HEK293T (cell line): ENCODE measurements around the gene IFFO2.

Experiments
- CTCF ChIA-PET: fragments of 350-600 bp; formaldehyde crosslinking; extraction: SDS; loops from one replicate; lab custom pipeline; 2021; ENCODE audit warnings: antibody characterized with exemption, inconsistent platforms; lab: Yijun Ruan, JAX
- POLR2A ChIA-PET: fragments of 350-600 bp; formaldehyde crosslinking; extraction: SDS; loops from one replicate; lab custom pipeline; 2020; ENCODE audit warnings: antibody characterized with exemption, inconsistent platforms; lab: Yijun Ruan, JAX
- DNase-seq: peaks from one replicate; pipeline ENCODE4 v3.0.0; 2012; ENCODE audit warnings: mixed read lengths; ENCODE audit errors: extremely low spot score
- ARNT ChIP-seq: fragments of 450-650 bp; IDR thresholded peaks from 2 replicates; pipeline ENCODE4 v1.6.1; 2017; ENCODE audit warnings: mild to moderate bottlenecking
- BHLHE40 ChIP-seq: fragments of 450-650 bp; IDR thresholded peaks from 2 replicates; pipeline ENCODE4 v1.6.1; 2016; ENCODE audit warnings: mild to moderate bottlenecking, moderate library complexity, borderline replicate concordance
- CTBP1 ChIP-seq: fragments of 450-650 bp; IDR thresholded peaks from 2 replicates; pipeline ENCODE4 v1.6.1; 2016; ENCODE audit warnings: borderline replicate concordance
- ELF4 ChIP-seq: fragments of 450-650 bp; IDR thresholded peaks from 2 replicates; pipeline ENCODE4 v1.6.1; 2017; ENCODE audit warnings: antibody characterized with exemption
- FOXA1 ChIP-seq: fragments of 450-650 bp; IDR thresholded peaks from 2 replicates; pipeline ENCODE4 v1.6.1; 2016; ENCODE audit warnings: mild to moderate bottlenecking
- FOXK2 ChIP-seq: fragments of 450-650 bp; IDR thresholded peaks from 2 replicates; pipeline ENCODE4 v1.6.1; 2016; ENCODE audit warnings: mild to moderate bottlenecking
- FOXM1 ChIP-seq: fragments of 450-650 bp; IDR thresholded peaks from 2 replicates; pipeline ENCODE4 v1.6.1; 2017; ENCODE audit warnings: mild to moderate bottlenecking, borderline replicate concordance
- HDGF ChIP-seq: fragments of 450-650 bp; IDR thresholded peaks from 2 replicates; pipeline ENCODE4 v1.6.1; 2017; ENCODE audit warnings: antibody characterized with exemption, borderline replicate concordance
- L3MBTL2 ChIP-seq: fragments of 450-650 bp; conservative IDR thresholded peaks from 2 replicates; pipeline ENCODE4 v1.6.1; 2016; ENCODE audit warnings: mild to moderate bottlenecking
- LEF1 ChIP-seq: fragments of 450-650 bp; IDR thresholded peaks from 2 replicates; pipeline ENCODE4 v1.6.1; 2017; ENCODE audit warnings: mild to moderate bottlenecking, borderline replicate concordance
- NFRKB ChIP-seq: fragments of 450-650 bp; IDR thresholded peaks from 2 replicates; pipeline ENCODE4 v1.6.1; 2016; ENCODE audit warnings: mild to moderate bottlenecking, moderate library complexity
- SP1 ChIP-seq: fragments of 450-650 bp; IDR thresholded peaks from 2 replicates; pipeline ENCODE4 v1.6.1; 2017
- SUZ12 ChIP-seq: fragments of 450-650 bp; IDR thresholded peaks from 2 replicates; pipeline ENCODE4 v1.6.1; 2016; ENCODE audit warnings: mild to moderate bottlenecking
- TARDBP ChIP-seq: fragments of 450-650 bp; IDR thresholded peaks from 2 replicates; pipeline ENCODE4 v1.6.1; 2016
- ZNF384 ChIP-seq: fragments of 450-650 bp; IDR thresholded peaks from 2 replicates; pipeline ENCODE4 v1.6.1; 2016
- TF ChIP-seq, protein P1 (sequence below): fragments of 450-650 bp; IDR thresholded peaks from 2 replicates; pipeline ENCODE4 v1.6.1; 2016

IFFO2 gene

DNA sequence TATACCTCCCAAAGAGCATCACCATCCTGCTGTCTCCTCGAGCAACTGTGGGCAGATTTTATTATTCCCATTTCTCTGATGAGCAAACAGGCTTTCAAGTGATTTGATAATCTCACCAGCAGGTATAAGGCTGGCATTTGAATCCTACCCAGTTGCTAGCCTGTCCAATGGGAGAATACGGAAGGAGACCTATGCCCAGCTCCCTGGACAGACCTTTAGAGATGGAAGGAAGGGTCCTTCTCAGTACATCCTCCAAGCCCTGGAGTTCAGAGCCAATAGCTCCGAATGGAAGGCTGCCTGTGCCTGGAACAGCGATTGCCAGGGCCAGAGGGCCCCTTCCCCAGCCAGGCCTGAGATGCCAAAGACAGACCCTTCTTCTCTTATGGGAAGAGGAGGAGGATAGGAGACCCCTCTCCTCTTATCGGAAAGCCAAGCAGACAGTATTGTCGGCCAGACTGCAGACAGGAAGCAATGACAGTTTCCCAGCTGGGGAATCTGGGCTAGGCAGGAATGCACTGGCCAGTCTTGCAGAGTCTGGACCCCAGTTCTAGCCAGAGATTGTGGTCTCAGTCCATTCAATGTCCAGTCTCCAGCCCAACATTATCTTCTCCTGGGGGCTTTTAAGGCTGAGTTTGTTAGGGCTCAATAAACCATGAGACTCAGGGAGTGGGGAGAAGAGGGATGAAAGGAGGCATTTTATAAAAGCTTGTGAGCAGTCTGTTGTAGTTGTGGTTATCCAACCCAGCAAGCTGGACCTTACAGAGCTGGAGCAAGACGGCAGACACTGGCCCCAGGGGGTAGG lies 2.0 kb downstream of the IFFO2 start:
- DNase-seq, result no peak
- ChIA-PET POLR2A (interaction anchor here (1.2 to 2.3 kb wide), 3 partner anchors 12 to 40 kb away, joined by 3 to 7 read pairs (median 3); no protein-coding TSS in a partner anchor), CTCF (no interaction called here)
- TF ChIP-seq CTBP1 (no peak), LEF1 (no peak), HDGF (no peak), BHLHE40 (no peak), ZNF384 (no peak), NFRKB (no peak), FOXA1 (no peak), SP1 (no peak), ARNT (no peak), TARDBP (no peak), L3MBTL2 (no peak)
- TF ChIP-seq, protein P1, sequence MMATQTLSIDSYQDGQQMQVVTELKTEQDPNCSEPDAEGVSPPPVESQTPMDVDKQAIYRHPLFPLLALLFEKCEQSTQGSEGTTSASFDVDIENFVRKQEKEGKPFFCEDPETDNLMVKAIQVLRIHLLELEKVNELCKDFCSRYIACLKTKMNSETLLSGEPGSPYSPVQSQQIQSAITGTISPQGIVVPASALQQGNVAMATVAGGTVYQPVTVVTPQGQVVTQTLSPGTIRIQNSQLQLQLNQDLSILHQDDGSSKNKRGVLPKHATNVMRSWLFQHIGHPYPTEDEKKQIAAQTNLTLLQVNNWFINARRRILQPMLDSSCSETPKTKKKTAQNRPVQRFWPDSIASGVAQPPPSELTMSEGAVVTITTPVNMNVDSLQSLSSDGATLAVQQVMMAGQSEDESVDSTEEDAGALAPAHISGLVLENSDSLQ, result no peak

DNA sequence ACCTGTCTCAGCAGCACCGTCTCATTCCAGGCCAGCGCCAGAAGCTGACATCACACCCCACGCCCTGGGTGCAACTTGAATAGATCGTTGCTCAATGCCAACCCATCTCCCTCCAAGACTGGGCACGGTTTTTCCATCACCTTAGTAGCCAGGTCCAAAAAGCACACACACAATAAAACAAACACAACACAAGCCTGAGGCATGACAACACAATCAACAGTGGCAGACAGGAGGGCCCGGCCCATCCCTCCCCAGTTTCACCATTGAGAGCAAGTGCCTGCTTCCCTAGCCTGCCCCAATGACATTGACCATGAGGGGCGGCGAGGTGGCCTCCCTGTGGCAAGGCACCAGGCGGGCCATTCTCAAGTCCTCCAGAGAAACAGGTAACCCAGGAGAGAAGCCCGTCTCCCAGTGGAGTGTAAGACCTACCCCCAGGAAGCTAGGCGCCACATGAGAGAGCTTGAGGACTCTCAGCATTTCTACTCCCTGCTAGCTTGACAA lies 2.7 kb downstream of the IFFO2 start:
- POLR2A ChIA-PET, result interaction anchor here (1.5 to 2.3 kb wide), 2 partner anchors 32 to 40 kb away, joined by 3 to 7 read pairs; no protein-coding TSS in a partner anchor
- no peak for DNase-seq
- TF ChIP-seq HDGF (no peak), ELF4 (no peak)
- CTCF ChIA-PET, result no interaction called here

DNA sequence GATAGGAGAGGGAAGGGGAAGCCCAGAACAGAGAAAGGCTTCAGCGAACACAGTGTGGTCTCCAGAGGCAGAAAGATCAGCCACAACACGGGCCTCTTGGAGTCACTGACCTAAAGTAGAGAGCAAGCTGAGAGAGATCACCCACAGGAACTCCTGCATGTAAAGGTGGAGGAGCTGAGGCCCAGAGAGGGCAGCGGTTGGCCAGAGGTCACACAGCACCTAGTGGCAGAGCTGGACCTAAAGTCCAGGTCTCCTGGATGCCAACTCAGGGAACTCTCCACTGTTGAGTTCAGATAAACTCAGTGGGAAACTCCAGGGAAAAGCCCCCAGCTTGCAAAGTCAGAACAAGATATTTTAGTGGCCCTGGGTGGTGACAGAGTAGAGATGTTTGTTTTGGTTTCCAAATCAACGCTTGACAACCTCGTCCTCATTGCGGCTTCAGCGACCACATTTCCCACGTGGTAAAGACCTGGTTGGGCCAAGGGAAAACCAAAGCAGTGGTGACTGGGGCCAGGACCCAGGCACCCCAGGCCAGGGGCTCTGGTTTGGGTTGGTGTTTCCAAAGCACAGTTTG lies 4.6 kb downstream of the IFFO2 start:
- CTCF ChIA-PET, result interaction anchor here (0.6 to 1.1 kb wide), 2 partner anchors 39 to 54 kb away, joined by 3 read pairs; no protein-coding TSS in a partner anchor
- POLR2A ChIA-PET, result interaction anchor here (1.5 kb wide), 1 partner anchor 49 kb away, joined by 3 read pairs; the partner anchor contains the start of gene ALDH4A1
- no peak for DNase-seq
- TF ChIP-seq SP1 (no peak), ZNF384 (no peak), FOXK2 (no peak)

GRCh38 chr1:18951416-18951815 lies 5.1 kb downstream of the IFFO2 start:
- TF ChIP-seq SUZ12, result no peak
- TF ChIP-seq LEF1, result no peak
- TF ChIP-seq L3MBTL2, result no peak
- TF ChIP-seq CTBP1, result no peak
- no peak for TF ChIP-seq ARNT
- TF ChIP-seq FOXA1, result no peak
- ChIA-PET CTCF (interaction anchor here (0.6 to 1.1 kb wide), 3 partner anchors 38 to 121 kb away, joined by 3 read pairs; no protein-coding TSS in a partner anchor), POLR2A (interaction anchor here (1.5 kb wide), 1 partner anchor 49 kb away, joined by 3 read pairs; the partner anchor contains the start of gene ALDH4A1)
- no peak for DNase-seq

- ChIA-PET POLR2A (interaction anchor here (0.6 to 1.5 kb wide), 2 partner anchors 29 to 128 kb away, joined by 3 to 5 read pairs; no protein-coding TSS in a partner anchor), CTCF (interaction anchor here (0.6 to 1.1 kb wide), 4 partner anchors 37 to 122 kb away, joined by 3 to 5 read pairs (median 3); no protein-coding TSS in a partner anchor)
- TF ChIP-seq ZNF384 (no peak), L3MBTL2 (no peak), NFRKB (no peak), ARNT (no peak), CTBP1 (no peak), FOXM1 (no peak), SP1 (no peak), TARDBP (no peak)
- DNase-seq, result no peak
Measured at GRCh38 chr1:18950401-18951026, 6.0 kb downstream of the IFFO2 start.

- ChIA-PET POLR2A (interaction anchor here (0.6 to 1.5 kb wide), 2 partner anchors 28 to 129 kb away, joined by 3 to 5 read pairs; no protein-coding TSS in a partner anchor), CTCF (interaction anchor here (0.6 kb wide), 2 partner anchors 42 to 62 kb away, joined by 3 to 5 read pairs; no protein-coding TSS in a partner anchor)
- DNase-seq, result no peak
- TF ChIP-seq ZNF384 (no peak), L3MBTL2 (no peak), FOXA1 (no peak), BHLHE40 (no peak), NFRKB (no peak), ARNT (no peak), TARDBP (no peak), LEF1 (no peak), ELF4 (no peak), SP1 (no peak)
Measured at GRCh38 chr1:18949686-18950400, 6.6 kb downstream of the IFFO2 start.
